NB4 (cell line): Measurements from ENCODE around the gene CADPS.

ENCODE experiments used
- CTCF ChIP-seq: IDR thresholded peaks from one replicate; pipeline ENCODE4 v1.5.1; 2012; ENCODE audit warnings: low read depth, low read length
- POLR2A ChIP-seq: IDR thresholded peaks from 2 replicates; pipeline ENCODE4 v1.6.1; 2011; ENCODE audit warnings: mild to moderate bottlenecking; ENCODE audit not compliant: insufficient read length; ENCODE audit errors: extremely low read depth
- TF ChIP-seq, protein P1 (sequence below): IDR thresholded peaks from 2 replicates; pipeline ENCODE4 v1.6.1; 2011; ENCODE audit warnings: low read depth, low read length

DNA sequence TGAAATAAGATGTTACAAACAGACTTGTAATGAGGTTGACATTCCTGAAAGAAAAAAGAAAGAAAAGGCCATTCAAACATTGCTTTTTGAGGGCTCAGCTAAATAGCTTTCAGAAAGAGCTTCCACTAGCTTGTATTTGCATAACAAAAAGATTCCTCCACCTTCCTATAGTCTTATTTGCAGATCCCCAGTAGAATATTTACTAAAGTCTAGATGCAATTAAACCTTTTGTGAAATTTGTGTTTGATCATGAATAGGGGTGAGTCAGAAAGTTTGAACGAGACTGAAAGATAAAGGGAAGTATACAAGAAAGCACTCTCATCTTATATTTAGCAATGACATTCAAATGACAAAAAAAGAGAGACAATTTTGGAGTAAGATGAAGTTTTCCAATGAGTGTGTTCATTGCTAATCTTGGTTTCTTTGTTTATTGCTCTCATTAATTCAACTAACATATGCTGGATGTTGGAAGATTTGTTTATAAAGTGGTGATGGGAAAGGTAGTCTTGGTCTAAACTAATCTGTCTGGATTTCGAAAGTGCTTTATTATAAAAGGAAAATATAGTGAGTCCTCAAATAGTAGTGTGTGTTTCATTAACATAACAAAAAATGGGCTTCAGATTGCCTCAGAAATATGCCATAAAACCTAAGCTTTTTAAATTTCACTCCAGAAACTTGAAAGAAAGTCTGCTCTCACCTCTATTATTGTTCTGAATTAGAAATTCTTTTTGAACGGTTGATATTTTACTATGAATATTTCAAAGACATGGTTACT is 9.1 kb upstream of the CADPS start:
- TF ChIP-seq POLR2A (no peak), CTCF (no peak)
- TF ChIP-seq, protein P1, sequence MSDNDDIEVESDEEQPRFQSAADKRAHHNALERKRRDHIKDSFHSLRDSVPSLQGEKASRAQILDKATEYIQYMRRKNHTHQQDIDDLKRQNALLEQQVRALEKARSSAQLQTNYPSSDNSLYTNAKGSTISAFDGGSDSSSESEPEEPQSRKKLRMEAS = no peak
